Calu3 (cell line): Measurements from ENCODE around the gene C5orf63. TPM values are rescaled to one million over a fixed set of nuclear protein-coding genes. Genes with fewer than 3 reads are reported as not detected.

Source experiments
- BruUV-seq: library from RNA; stranded (reverse); fragments of 400-500 nt; replicated peaks from 2 replicates; lab custom pipeline; 2021; lab: Mats Ljungman, UMichigan
- CTCF ChIA-PET: fragments of 300-600 bp; sonication (Branson Sonifier 250); formaldehyde crosslinking; loops from one replicate; lab custom pipeline; 2022; ENCODE audit warnings: antibody characterized with exemption; lab: Charles Lee
- DNase-seq: peaks from one replicate; pipeline ENCODE4 v3.0.0; 2022
- H3K27ac Mint-ChIP-seq: one replicate; pipeline ENCODE4 v1.8.0; 2022; ENCODE audit warnings: mixed read lengths; ENCODE audit not compliant: unreplicated experiment
- H3K27me3 Mint-ChIP-seq: one replicate; pipeline ENCODE4 v1.8.0; 2022; ENCODE audit warnings: mixed read lengths; ENCODE audit not compliant: unreplicated experiment
- H3K36me3 Mint-ChIP-seq: one replicate; pipeline ENCODE4 v1.8.0; 2022; ENCODE audit warnings: mild to moderate bottlenecking, moderate library complexity, mixed read lengths; ENCODE audit not compliant: insufficient read depth, unreplicated experiment
- H3K4me1 Mint-ChIP-seq: one replicate; pipeline ENCODE4 v1.8.0; 2022; ENCODE audit warnings: mild to moderate bottlenecking, low read depth, mixed read lengths; ENCODE audit not compliant: unreplicated experiment
- H3K4me3 Mint-ChIP-seq: one replicate; pipeline ENCODE4 v1.8.0; 2022; ENCODE audit warnings: mild to moderate bottlenecking, low read depth, moderate library complexity, mixed read lengths; ENCODE audit not compliant: unreplicated experiment
- H3K9me3 Mint-ChIP-seq: one replicate; pipeline ENCODE4 v1.8.0; 2022; ENCODE audit warnings: low read depth, mixed read lengths; ENCODE audit not compliant: unreplicated experiment
- intact Hi-C: fragments of 100-400 bp; cut with micrococcal nuclease; formaldehyde crosslinking; loops from one replicate; pipeline ENCODE4 v1.10.0; 2022; ENCODE audit not compliant: unreplicated experiment
- total RNA-seq: library from RNA; stranded (reverse); gene quantifications from 2 replicates; pipeline ENCODE4 v1.2.3, GENCODE V29; 2022
- TF ChIP-seq, protein P1 (sequence below): fragments of 200-600 bp; IDR thresholded peaks from one replicate; pipeline ENCODE4 v1.8.0; 2022; ENCODE audit warnings: antibody characterized with exemption; ENCODE audit not compliant: unreplicated experiment

The C5orf63 gene
- total RNA-seq, 1 experiment from 2014 or later: 13.2 TPM

DNA sequence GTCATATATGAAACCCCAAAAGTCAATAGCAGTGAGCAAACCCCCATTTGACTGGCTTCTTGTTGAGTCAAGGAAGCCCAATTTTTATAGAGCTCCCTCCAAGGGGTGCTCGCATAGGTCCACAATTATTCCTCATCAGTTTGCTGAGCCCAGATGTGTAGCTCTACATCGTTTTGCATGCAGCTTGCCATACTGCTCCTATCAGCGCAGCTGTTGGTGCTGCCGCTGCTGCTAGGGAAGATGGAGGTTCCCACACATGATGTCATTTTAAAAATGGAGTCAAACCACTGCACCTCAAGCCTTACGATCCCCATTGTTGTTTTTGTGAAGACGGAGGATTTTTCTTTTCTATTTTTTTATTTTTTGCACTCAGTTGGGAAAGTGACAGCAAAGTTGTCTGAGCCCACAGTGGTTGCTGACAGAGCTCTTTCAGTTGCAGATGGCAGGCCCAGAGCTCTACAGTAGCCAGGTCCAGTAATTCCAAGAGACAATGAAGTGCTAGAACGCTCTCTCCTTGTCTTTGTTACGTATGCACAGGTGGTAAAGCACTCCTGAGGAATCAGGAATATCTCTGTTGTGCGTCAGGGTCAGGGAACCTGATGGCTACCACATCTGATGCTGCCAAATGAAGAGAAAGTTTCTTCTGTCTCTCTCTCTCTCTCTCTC is 23.2 kb upstream of the C5orf63 start:
- no TSS peak for BruUV-seq
- Mint-ChIP-seq H3K4me1 (no peaks in the 10 kb centered on the region), H3K27me3 (peaks cover 32% of the 10 kb centered on the region), H3K36me3 (no peaks in the 10 kb centered on the region), H3K9me3 (no peaks in the 10 kb centered on the region), H3K4me3 (no peak overlapping the region), H3K27ac (no peak overlapping the region)
- intact Hi-C loops: no loop called here
- no peak for DNase-seq
- CTCF ChIA-PET: no interaction called here
- TF ChIP-seq, protein P1, sequence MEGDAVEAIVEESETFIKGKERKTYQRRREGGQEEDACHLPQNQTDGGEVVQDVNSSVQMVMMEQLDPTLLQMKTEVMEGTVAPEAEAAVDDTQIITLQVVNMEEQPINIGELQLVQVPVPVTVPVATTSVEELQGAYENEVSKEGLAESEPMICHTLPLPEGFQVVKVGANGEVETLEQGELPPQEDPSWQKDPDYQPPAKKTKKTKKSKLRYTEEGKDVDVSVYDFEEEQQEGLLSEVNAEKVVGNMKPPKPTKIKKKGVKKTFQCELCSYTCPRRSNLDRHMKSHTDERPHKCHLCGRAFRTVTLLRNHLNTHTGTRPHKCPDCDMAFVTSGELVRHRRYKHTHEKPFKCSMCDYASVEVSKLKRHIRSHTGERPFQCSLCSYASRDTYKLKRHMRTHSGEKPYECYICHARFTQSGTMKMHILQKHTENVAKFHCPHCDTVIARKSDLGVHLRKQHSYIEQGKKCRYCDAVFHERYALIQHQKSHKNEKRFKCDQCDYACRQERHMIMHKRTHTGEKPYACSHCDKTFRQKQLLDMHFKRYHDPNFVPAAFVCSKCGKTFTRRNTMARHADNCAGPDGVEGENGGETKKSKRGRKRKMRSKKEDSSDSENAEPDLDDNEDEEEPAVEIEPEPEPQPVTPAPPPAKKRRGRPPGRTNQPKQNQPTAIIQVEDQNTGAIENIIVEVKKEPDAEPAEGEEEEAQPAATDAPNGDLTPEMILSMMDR: no peak

DNA sequence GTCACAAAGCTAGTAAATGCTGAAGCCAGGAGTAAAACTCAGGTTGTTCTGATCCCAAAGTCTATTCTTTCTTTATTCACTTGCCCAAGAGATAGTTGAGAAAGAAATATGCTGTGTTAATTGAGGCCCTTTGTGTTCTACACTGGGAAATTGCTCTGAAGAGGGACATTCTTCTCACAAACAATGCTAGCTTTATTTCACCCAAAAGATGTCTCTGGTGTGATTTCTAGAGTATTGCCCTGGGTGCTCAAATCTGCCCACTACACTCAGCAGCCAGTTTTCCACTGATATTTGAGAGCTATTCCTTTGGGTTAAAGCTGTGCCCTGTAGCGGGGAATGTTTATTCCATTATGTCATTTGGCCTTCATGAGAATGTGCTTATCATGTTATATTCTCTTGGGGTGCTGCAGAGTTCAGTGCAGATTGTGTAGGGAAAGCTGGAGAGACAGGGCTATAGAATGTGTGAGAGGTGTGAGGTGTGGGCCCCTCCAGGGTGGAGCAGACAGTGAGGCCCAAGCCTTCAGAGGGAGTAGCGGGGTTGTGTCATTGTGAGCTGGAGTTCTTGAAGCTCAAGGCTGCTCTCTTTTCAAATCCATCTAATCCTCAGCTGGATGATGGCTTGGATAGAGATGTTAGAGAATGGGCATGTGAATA is 21.0 kb upstream of the C5orf63 start:
- TF ChIP-seq, protein P1: no peak
- Mint-ChIP-seq H3K9me3 (no peaks in the 10 kb centered on the region), H3K27me3 (peaks cover 22% of the 10 kb centered on the region), H3K27ac (no peak overlapping the region), H3K4me1 (no peaks in the 10 kb centered on the region), H3K36me3 (no peaks in the 10 kb centered on the region), H3K4me3 (no peak overlapping the region)
- CTCF ChIA-PET: interaction anchor here (0.6 kb wide), 1 partner anchor 133 kb away, joined by 3 read pairs; no protein-coding TSS in a partner anchor
- no TSS peak for BruUV-seq
- no peak for DNase-seq
- intact Hi-C loops: no loop called here

- Mint-ChIP-seq H3K4me3 (no peak overlapping the region), H3K27me3 (peaks cover 12% of the 10 kb centered on the region), H3K9me3 (no peaks in the 10 kb centered on the region), H3K36me3 (no peaks in the 10 kb centered on the region), H3K4me1 (no peaks in the 10 kb centered on the region), H3K27ac (no peak overlapping the region)
- BruUV-seq: no TSS peak
- CTCF ChIA-PET: no interaction called here
- intact Hi-C loops: no loop called here
- DNase-seq: no peak
- TF ChIP-seq, protein P1: no peak
These were observed 19.4 kb upstream of the C5orf63 start for GRCh38 chr5:127092690-127093089.

GRCh38 chr5:127089191-127089590 is 15.9 kb upstream of the C5orf63 start:
- H3K27me3 Mint-ChIP-seq: no peaks in the 10 kb centered on the region
- CTCF ChIA-PET: no interaction called here
- no TSS peak for BruUV-seq

More at GRCh38 chr5:127089191-127089590, 15.9 kb upstream of the C5orf63 start:
- Mint-ChIP-seq H3K9me3 (no peaks in the 10 kb centered on the region), H3K27ac (no peak overlapping the region), H3K36me3 (no peaks in the 10 kb centered on the region), H3K4me1 (no peaks in the 10 kb centered on the region), H3K4me3 (no peak overlapping the region)
- no peak for DNase-seq
- intact Hi-C loops: no loop called here
- TF ChIP-seq, protein P1: no peak
